Gastroesophageal sphincter (tissue), 3 donors: ENCODE results near the gene NKX1-2.
A peak's percentile ranks its signal among the peaks of the same experiment; 100 is the strongest.

Experiments
- CTCF ChIP-seq, 4 experiments: fragments of 200-600 bp in 2 of 4; fragments of 450-650 bp in 2 of 4; sonication (generic) in 1 of 4; IDR thresholded peaks; one replicate each; pipeline ENCODE4 v1.5.1; 2017 to 2019; ENCODE audit warnings: antibody characterized with exemption in 4 of 4, mild to moderate bottlenecking in 2 of 4, moderate library complexity in 2 of 4
- EP300 ChIP-seq: sonication (generic); formaldehyde crosslinking; IDR thresholded peaks from one replicate; pipeline ENCODE4 v1.6.1; 2017; ENCODE audit warnings: antibody characterized with exemption, mild to moderate bottlenecking
- POLR2A ChIP-seq, 2 donors: fragments of 450-650 bp; IDR thresholded peaks; one replicate each; pipeline ENCODE4 v1.6.1; 2017; ENCODE audit warnings: antibody characterized with exemption in 2 of 2, mild to moderate bottlenecking in 2 of 2, moderate library complexity in 1 of 2

- TF ChIP-seq POLR2A (IDR thresholded peaks at IDR 0.05) (no peak), CTCF (IDR thresholded peaks at IDR 0.05) (peak in 1 of 4 experiments; percentile 11), EP300 (no peak)
Measured at GRCh38 chr10:124417895-124418725, 31.7 kb downstream of the NKX1-2 start.
